GM12891 (cell line): ENCODE data around the gene WDR27.
A peak's percentile ranks its signal among the peaks of the same experiment; 100 is the strongest.
"Not testable (repeated sequence)": the region's sequence is repeated elsewhere in the genome, so short reads cannot be mapped to it uniquely, and the experiment has no call there.

Experiments used
- DNase-seq: peaks from one replicate; pipeline ENCODE4 v3.0.0; 2011; ENCODE audit warnings: low spot score; ENCODE audit not compliant: insufficient read length
- FAIRE-seq: peaks from 2 replicates; lab custom pipeline; 2011; peaks lifted over from hg19 to GRCh38; lab: Jason Lieb, UNC
- PAX5 ChIP-seq: IDR thresholded peaks from 2 replicates; pipeline ENCODE4 v1.6.1; 2011; ENCODE audit warnings: low read length, moderate library complexity, mild to moderate bottlenecking; ENCODE audit not compliant: insufficient read depth, severe bottlenecking
- POLR2A ChIP-seq: IDR thresholded peaks from 2 replicates; pipeline ENCODE4 v1.6.1; 2011; ENCODE audit warnings: low read depth, low read length, control low read depth
- POLR2AphosphoS5 ChIP-seq: IDR thresholded peaks from 2 replicates; pipeline ENCODE4 v1.6.1; 2011; ENCODE audit warnings: low read depth, low read length, control low read depth
- POU2F2 ChIP-seq: IDR thresholded peaks from 2 replicates; pipeline ENCODE4 v1.6.1; 2011; ENCODE audit warnings: low read depth, mild to moderate bottlenecking, control low read depth, low read length, moderate library complexity
- SPI1 ChIP-seq: IDR thresholded peaks from 2 replicates; pipeline ENCODE4 v1.6.1; 2011; ENCODE audit warnings: low read depth, low read length, control low read depth
- TAF1 ChIP-seq: IDR thresholded peaks from 2 replicates; pipeline ENCODE4 v1.6.1; 2011; ENCODE audit warnings: low read depth, low read length, control low read depth

Gene WDR27

DNA sequence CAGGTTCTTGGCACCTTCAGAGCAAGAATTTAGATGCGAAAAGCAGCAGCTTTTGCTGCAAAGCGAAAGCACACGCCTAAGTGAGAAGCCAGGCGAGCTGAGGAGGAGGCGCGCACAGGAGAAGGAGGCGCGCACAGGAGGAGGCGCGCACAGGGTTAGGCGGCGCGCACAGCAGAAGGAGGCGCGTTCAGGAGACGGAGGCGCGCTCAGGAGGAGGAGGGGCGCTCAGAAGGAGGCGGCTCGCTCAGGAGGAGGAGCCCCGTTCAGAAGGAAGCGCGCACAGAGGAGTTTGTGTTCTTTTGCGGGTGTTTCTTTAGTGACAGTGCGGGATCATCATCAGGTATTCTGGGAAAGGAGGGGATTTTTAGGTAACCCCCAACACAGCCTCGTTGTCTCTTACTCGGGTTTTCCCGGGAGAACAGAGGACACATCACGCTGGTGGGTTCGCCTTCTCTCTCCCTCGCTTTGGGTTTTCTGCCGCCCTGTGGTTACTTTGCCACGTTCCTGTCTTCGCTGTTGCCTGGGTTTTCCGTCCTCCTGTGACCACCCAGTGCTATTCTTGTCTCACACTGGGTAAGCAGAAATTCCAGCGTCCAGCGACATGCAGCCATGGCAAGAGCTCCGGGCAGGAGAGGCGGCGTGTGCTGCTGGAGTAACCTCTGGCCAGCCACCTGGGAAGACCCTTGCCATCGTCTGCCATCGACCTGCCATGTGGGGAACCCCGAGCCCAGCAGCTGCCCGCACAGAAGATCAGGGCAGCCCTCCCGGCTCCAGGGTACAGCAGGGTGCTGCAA lies 47.0 kb downstream of the WDR27 start:
- FAIRE-seq: peak; percentile 76
- DNase-seq: peak; percentile 63
- TF ChIP-seq SPI1 (no peak), TAF1 (no peak), PAX5 (no peak), POLR2AphosphoS5 (no peak), POU2F2 (no peak), POLR2A (no peak)

GRCh38 chr6:169653691-169654090 lies 48.1 kb downstream of the WDR27 start:
- DNase-seq: no peak
- no peak for FAIRE-seq
- TF ChIP-seq SPI1 (no peak), PAX5 (no peak), POLR2AphosphoS5 (no peak), POLR2A (no peak), TAF1 (no peak), POU2F2 (no peak)

GRCh38 chr6:169652896-169653295 lies 48.9 kb downstream of the WDR27 start:
- FAIRE-seq (no peak), DNase-seq (no peak)
- TF ChIP-seq POLR2AphosphoS5 (no peak), TAF1 (no peak), SPI1 (no peak), POLR2A (no peak), PAX5 (no peak)

- no peak for DNase-seq
- TF ChIP-seq POLR2A (no peak), TAF1 (no peak), SPI1 (no peak), POU2F2 (no peak), PAX5 (no peak), POLR2AphosphoS5 (no peak)
- FAIRE-seq: no peak
Measured at GRCh38 chr6:169651498-169651897, 50.3 kb downstream of the WDR27 start.

GRCh38 chr6:169650959-169651292 lies 50.9 kb downstream of the WDR27 start:
- DNase-seq (no peak), FAIRE-seq (no peak)
- TF ChIP-seq POLR2AphosphoS5: no peak
- no peak for TF ChIP-seq POU2F2
- no peak for TF ChIP-seq PAX5
- no peak for TF ChIP-seq SPI1
- no peak for TF ChIP-seq POLR2A
- TF ChIP-seq TAF1: no peak

- DNase-seq: no peak
- TF ChIP-seq SPI1 (no peak), TAF1 (no peak)
- no peak for FAIRE-seq
Measured at GRCh38 chr6:169650241-169650958, 51.4 kb downstream of the WDR27 start.

GRCh38 chr6:169648617-169649016 lies 53.2 kb downstream of the WDR27 start:
- no peak for FAIRE-seq
- no peak for DNase-seq
- no peak for TF ChIP-seq PAX5

DNA sequence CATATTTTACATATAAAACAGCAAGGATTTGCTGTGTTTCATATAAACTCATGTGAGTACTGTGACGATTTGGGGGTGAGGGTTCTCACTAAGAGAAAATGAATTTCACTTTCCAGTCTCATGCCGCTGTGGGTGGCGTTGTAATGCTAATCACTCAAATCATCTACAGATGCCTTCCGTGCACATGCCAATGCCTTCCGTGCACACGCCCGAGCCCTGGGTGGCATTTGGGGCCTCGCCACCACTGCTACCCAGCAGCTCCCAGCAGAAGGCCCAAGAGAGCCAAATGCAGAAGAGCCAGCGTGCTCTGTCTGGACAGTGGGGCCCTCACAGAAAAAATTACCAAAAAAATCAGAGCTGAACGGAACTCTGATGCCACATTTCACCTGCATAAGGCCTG lies 53.7 kb downstream of the WDR27 start:
- no peak for DNase-seq
- no peak for FAIRE-seq
- no peak for TF ChIP-seq POLR2A
- no peak for TF ChIP-seq PAX5
- no peak for TF ChIP-seq POLR2AphosphoS5
- no peak for TF ChIP-seq TAF1
- no peak for TF ChIP-seq SPI1
- TF ChIP-seq POU2F2: no peak

DNA sequence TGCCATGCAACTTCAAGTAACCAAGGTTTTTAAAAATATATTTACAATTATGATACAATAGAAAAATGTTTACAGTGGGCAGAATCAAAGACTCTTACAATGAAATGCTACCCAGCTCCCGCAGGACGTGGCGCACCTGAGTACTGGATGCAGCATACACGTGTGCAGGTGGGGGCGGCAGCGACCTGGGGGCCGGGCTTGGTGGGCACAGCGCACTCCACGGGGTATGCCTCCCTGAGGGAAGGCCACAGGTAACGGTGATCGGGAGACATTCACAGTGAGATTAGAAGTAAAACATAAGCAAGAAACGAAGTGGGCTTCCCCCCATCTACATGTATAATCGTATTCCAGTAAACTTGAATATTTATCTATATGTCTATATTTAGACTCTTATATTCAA lies 54.2 kb downstream of the WDR27 start:
- no peak for FAIRE-seq
- DNase-seq: no peak
- TF ChIP-seq SPI1 (no peak), POU2F2 (no peak), PAX5 (no peak), POLR2AphosphoS5 (no peak), TAF1 (no peak), POLR2A (no peak)

DNA sequence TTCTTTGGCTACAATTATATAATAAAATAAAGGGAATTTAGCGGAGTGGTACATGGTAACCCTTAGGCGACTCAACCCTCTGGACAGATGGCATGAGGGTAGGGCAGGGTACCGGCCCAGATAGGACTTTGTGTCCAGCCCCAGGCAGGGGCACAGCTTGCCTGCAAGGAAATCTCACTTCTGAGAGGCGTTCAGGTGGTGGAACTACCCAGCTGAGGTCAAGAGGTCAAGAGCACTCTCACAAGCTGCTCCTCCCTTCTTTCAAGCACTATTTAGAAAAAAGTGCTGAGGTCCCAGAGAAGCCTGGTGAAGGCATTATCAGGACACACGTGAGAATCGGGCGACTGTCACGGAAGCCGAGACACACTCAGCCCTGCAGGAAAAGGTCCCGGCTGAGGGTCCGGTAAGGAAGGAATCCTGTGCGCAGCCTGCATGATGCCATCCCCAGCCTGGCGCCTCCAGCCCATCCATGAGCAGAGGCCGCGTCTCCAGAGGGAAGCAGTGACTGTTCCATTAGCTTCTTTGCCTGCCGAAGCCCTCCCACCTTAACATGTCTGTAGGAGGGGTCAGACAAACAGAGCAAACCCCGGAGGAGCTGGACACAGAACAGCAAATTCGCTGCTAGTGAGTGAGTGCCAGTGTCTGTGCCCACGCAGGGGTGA lies 54.8 kb downstream of the WDR27 start:
- no peak for FAIRE-seq
- TF ChIP-seq PAX5 (no peak), POLR2A (no peak), POLR2AphosphoS5 (no peak), SPI1 (no peak), POU2F2 (no peak), TAF1 (no peak)

DNA sequence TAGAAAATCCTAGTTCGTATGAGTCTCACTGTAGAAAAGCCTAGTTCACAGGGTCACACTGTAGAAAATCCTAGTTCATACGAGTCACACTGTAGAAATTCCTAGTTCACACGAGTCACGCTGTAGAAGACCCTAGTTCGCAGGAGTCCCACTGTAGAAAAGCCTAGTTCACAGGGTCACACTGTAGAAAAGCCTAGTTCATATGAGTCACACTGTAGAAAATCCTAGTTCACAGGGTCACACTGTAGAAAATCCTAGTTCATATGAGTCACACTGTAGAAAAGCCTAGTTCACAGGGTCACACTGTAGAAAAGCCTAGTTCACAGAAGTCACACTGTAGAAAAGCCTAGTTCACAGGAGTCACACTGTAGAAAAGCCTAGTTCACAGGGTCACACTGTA lies 56.4 kb downstream of the WDR27 start:
- not testable (repeated sequence) for FAIRE-seq, DNase-seq

More for the DNA sequence above, 54.8 kb downstream of the WDR27 start:
- no peak for DNase-seq
